Kidney epithelial cell (primary cell): ENCODE measurements around the gene EEF1A2. TPM values are rescaled to one million over a fixed set of nuclear protein-coding genes. Genes with fewer than 3 reads are reported as not detected.

Source experiments
- DNase-seq: peaks from one replicate; pipeline ENCODE4 v3.0.0-alpha.2; 2010; ENCODE audit warnings: low read depth
- H3K27me3 ChIP-seq: 2 replicates; pipeline ENCODE4 v1.6.0; 2011; ENCODE audit warnings: low read length; ENCODE audit not compliant: control insufficient read depth, insufficient read depth
- H3K36me3 ChIP-seq: 2 replicates; pipeline ENCODE4 v1.5.1; 2011; ENCODE audit warnings: low read length; ENCODE audit not compliant: control insufficient read depth, insufficient read depth
- H3K4me3 ChIP-seq: 2 replicates; pipeline ENCODE4 v1.5.1; 2011; ENCODE audit warnings: low read depth, mild to moderate bottlenecking, control low read depth, low read length
- CTCF ChIP-seq: IDR thresholded peaks from 2 replicates; pipeline ENCODE4 v1.5.1; 2011; ENCODE audit warnings: mild to moderate bottlenecking, moderate library complexity, low read length, control low read depth, inconsistent platforms; ENCODE audit not compliant: insufficient read depth, poor library complexity, severe bottlenecking
- total RNA-seq: library from RNA; depleted of rRNA; stranded (reverse); fragments of >200 nt; gene quantifications from 2 replicates; pipeline ENCODE4 v1.2.3, GENCODE V29; 2015

The EEF1A2 gene
- total RNA-seq, 1 donor from 2014 or later: 18.0 TPM

- H3K27me3 ChIP-seq: peaks cover 11% of the 10 kb centered on the region
- TF ChIP-seq CTCF: no peak
- H3K4me3 ChIP-seq: no peak overlapping the region
- peaks cover 8% of the 10 kb centered on the region for H3K36me3 ChIP-seq
- DNase-seq: no peak
Measured at GRCh38 chr20:63525185-63525584, 26.3 kb upstream of the EEF1A2 start.

GRCh38 chr20:63522981-63523611 lies 24.2 kb upstream of the EEF1A2 start:
- no peak for DNase-seq
- Histone ChIP-seq H3K4me3 (no peak overlapping the region), H3K27me3 (peaks cover 4% of the 10 kb centered on the region), H3K36me3 (peaks cover 8% of the 10 kb centered on the region)
- no peak for TF ChIP-seq CTCF

- no peak for DNase-seq
- H3K27me3 ChIP-seq: peaks cover 4% of the 10 kb centered on the region
- peaks cover 8% of the 10 kb centered on the region for H3K36me3 ChIP-seq
- no peak for TF ChIP-seq CTCF
- peak overlapping the region; percentile 86 for H3K4me3 ChIP-seq
Measured at GRCh38 chr20:63522091-63522868, 23.4 kb upstream of the EEF1A2 start.

GRCh38 chr20:63521602-63522001 lies 22.7 kb upstream of the EEF1A2 start:
- no peak for TF ChIP-seq CTCF
- Histone ChIP-seq H3K4me3 (peak overlapping the region; percentile 86), H3K27me3 (peaks cover 2% of the 10 kb centered on the region), H3K36me3 (peaks cover 8% of the 10 kb centered on the region)
- no peak for DNase-seq

- Histone ChIP-seq H3K27me3 (peaks cover 2% of the 10 kb centered on the region), H3K36me3 (peaks cover 8% of the 10 kb centered on the region), H3K4me3 (peak overlapping the region; percentile 86)
- no peak for DNase-seq
- no peak for TF ChIP-seq CTCF
Measured at GRCh38 chr20:63520934-63521601, 22.2 kb upstream of the EEF1A2 start.
